Measurements from ENCODE around the gene PLAU. TPM values are rescaled to one million over a fixed set of nuclear protein-coding genes. Genes with fewer than 3 reads are reported as not detected.

Gene PLAU
- total RNA-seq, 2 donors from 2014 or later: 7.1 to 11.0 TPM

- H3K36me3 ChIP-seq: no peaks in the 10 kb centered on the region
- H3K9me3 ChIP-seq: no peaks in the 10 kb centered on the region
- intact Hi-C loops (cut with DNase I): no loop called here
- no peak for TF ChIP-seq POLR2A (IDR thresholded peaks at IDR 0.05)
- TF ChIP-seq CTCF (IDR thresholded peaks at IDR 0.05): no peak
- no peak for TF ChIP-seq POLR2AphosphoS5 (IDR thresholded peaks at IDR 0.05)
- WGBS: 89% methylated on average over 3 of the region's 3 CpGs
- peaks cover 1% of the 10 kb centered on the region for H3K4me1 ChIP-seq (replicated peaks)
- no peak overlapping the region for H3K27ac ChIP-seq
- H3K27me3 ChIP-seq (replicated peaks; ENCODE audit: insufficient read depth): no peaks in the 10 kb centered on the region
- DNase-seq (ENCODE audit: low spot score): no peak
- H3K4me3 ChIP-seq: no peak overlapping the region
These were observed 29.6 kb upstream of the PLAU start for GRCh38 chr10:73881221-73881919.

GRCh38 chr10:73884017-73884416 is 26.9 kb upstream of the PLAU start:
- no peak overlapping the region for H3K27ac ChIP-seq
- H3K4me3 ChIP-seq: no peak overlapping the region
- H3K27me3 ChIP-seq (replicated peaks; ENCODE audit: insufficient read depth): no peaks in the 10 kb centered on the region
- DNase-seq (ENCODE audit: low spot score): no peak
- peaks cover 27% of the 10 kb centered on the region for H3K4me1 ChIP-seq (replicated peaks)
- TF ChIP-seq POLR2AphosphoS5 (IDR thresholded peaks at IDR 0.05) (no peak), POLR2A (IDR thresholded peaks at IDR 0.05) (no peak), CTCF (IDR thresholded peaks at IDR 0.05) (no peak)
- H3K36me3 ChIP-seq: no peaks in the 10 kb centered on the region
- no peaks in the 10 kb centered on the region for H3K9me3 ChIP-seq
- intact Hi-C loops (cut with DNase I): no loop called here
- 86% methylated on average over 3 of the region's 3 CpGs for WGBS

- peak; percentile 74 for DNase-seq (ENCODE audit: low spot score)
- intact Hi-C loops (cut with DNase I): loop anchor here (1.0 to 5.0 kb wide), 3 partner anchors 55 to 349 kb away; no protein-coding TSS in a partner anchor
- Histone ChIP-seq H3K4me1 (replicated peaks) (peaks cover 29% of the 10 kb centered on the region), H3K36me3 (no peaks in the 10 kb centered on the region), H3K4me3 (no peak overlapping the region), H3K27ac (peak overlapping the region; percentile 75 to 82), H3K9me3 (no peaks in the 10 kb centered on the region), H3K27me3 (replicated peaks; ENCODE audit: insufficient read depth) (no peaks in the 10 kb centered on the region)
- TF ChIP-seq POLR2A (IDR thresholded peaks at IDR 0.05) (no peak), POLR2AphosphoS5 (IDR thresholded peaks at IDR 0.05) (peak; percentile 37), CTCF (IDR thresholded peaks at IDR 0.05) (peak; percentile 51 to 93 (median 86))
- 5% methylated on average over 5 of the region's 5 CpGs for WGBS
These were observed 24.8 kb upstream of the PLAU start for GRCh38 chr10:73886085-73886529.

GRCh38 chr10:73886661-73887293 is 24.2 kb upstream of the PLAU start:
- DNase-seq (ENCODE audit: low spot score): no peak
- 11% methylated on average over 4 of the region's 4 CpGs for WGBS
- Histone ChIP-seq H3K36me3 (no peaks in the 10 kb centered on the region), H3K27me3 (replicated peaks; ENCODE audit: insufficient read depth) (no peaks in the 10 kb centered on the region), H3K9me3 (no peaks in the 10 kb centered on the region), H3K27ac (peak overlapping the region; percentile 75 to 82), H3K4me1 (replicated peaks) (peaks cover 29% of the 10 kb centered on the region), H3K4me3 (no peak overlapping the region)
- no peak for TF ChIP-seq CTCF (IDR thresholded peaks at IDR 0.05)
- no peak for TF ChIP-seq POLR2AphosphoS5 (IDR thresholded peaks at IDR 0.05)
- no peak for TF ChIP-seq POLR2A (IDR thresholded peaks at IDR 0.05)
- intact Hi-C loops (cut with DNase I): loop anchor here (1.0 to 5.0 kb wide), 3 partner anchors 55 to 348 kb away; no protein-coding TSS in a partner anchor
